CD4-positive, alpha-beta T cell (primary cell): Measurements from ENCODE around the gene CERCAM. TPM values are rescaled to one million over a fixed set of nuclear protein-coding genes. Genes with fewer than 3 reads are reported as not detected.

Experiments used
- ATAC-seq: fragments of 200-7000 bp; cut with Tn5 transposase; one replicate; pipeline ENCODE4 v1.10.0; 2022; ENCODE audit warnings: mild to moderate bottlenecking; ENCODE audit not compliant: poor library complexity
- CTCF ChIA-PET: fragments of 350-600 bp; sonication (Branson Sonifier 250); formaldehyde crosslinking; loops from one replicate; lab custom pipeline; 2021; ENCODE audit warnings: antibody characterized with exemption, inconsistent platforms; lab: Charles Lee
- POLR2A ChIA-PET: fragments of 350-600 bp; sonication (Branson Sonifier 250); formaldehyde crosslinking; loops from one replicate; lab custom pipeline; 2021; ENCODE audit warnings: antibody characterized with exemption, inconsistent platforms; lab: Charles Lee
- DNase-seq, 14 experiments: peaks; one replicate each; pipeline ENCODE4 v3.0.0-alpha.2; 2013 to 2020; ENCODE audit warnings: mixed read lengths in 2 of 14
- H3K27ac ChIP-seq, 2 donors: one replicate each; pipeline versions ENCODE4 v1.5.1 to v1.7.0; 2013; ENCODE audit warnings: low read length in 2 of 2, low read depth in 1 of 2, mild to moderate bottlenecking in 1 of 2
- H3K27me3 ChIP-seq, 2 experiments: 1 replicate in 1 of 2; 2 replicates in 1 of 2; pipeline versions ENCODE4 v1.6.1 to v1.7.0; 2013; ENCODE audit warnings: low read length in 2 of 2, control low read depth in 1 of 2, mild to moderate bottlenecking in 1 of 2, moderate library complexity in 1 of 2; ENCODE audit not compliant: insufficient read depth in 2 of 2, control insufficient read depth in 1 of 2
- H3K36me3 ChIP-seq: one replicate; pipeline ENCODE4 v1.6.1; 2013; ENCODE audit warnings: low read length, control low read depth; ENCODE audit not compliant: insufficient read depth
- H3K4me1 ChIP-seq: one replicate; pipeline ENCODE4 v1.6.1; 2013; ENCODE audit warnings: low read length, control low read depth; ENCODE audit not compliant: insufficient read depth
- H3K4me3 ChIP-seq: one replicate; pipeline ENCODE4 v1.5.1; 2013; ENCODE audit warnings: mild to moderate bottlenecking, low read length, moderate library complexity
- H3K9me3 ChIP-seq, 2 experiments: 1 replicate in 1 of 2; 2 replicates in 1 of 2; pipeline versions ENCODE4 v1.6.1 to v1.7.0; 2013; ENCODE audit warnings: low read length in 2 of 2, mild to moderate bottlenecking in 2 of 2, control low read depth in 1 of 2, moderate library complexity in 1 of 2; ENCODE audit not compliant: control insufficient read depth in 1 of 2, insufficient read depth in 1 of 2
- H3K27ac Mint-ChIP-seq: one replicate; pipeline ENCODE4 v1.8.0; 2020; ENCODE audit warnings: mixed read lengths
- H3K27me3 Mint-ChIP-seq: one replicate; pipeline ENCODE4 v1.8.0; 2021; ENCODE audit warnings: mixed read lengths
- H3K36me3 Mint-ChIP-seq: one replicate; pipeline ENCODE4 v1.8.0; 2021; ENCODE audit warnings: low read depth, mixed read lengths
- H3K4me1 Mint-ChIP-seq: one replicate; pipeline ENCODE4 v1.8.0; 2021; ENCODE audit warnings: low read depth, mixed read lengths
- H3K4me3 Mint-ChIP-seq: one replicate; pipeline ENCODE4 v1.8.0; 2020; ENCODE audit warnings: mild to moderate bottlenecking, mixed read lengths
- H3K9me3 Mint-ChIP-seq: one replicate; pipeline ENCODE4 v1.8.0; 2020; ENCODE audit warnings: mixed read lengths
- intact Hi-C, 2 experiments: fragments of 100-400 bp; cut with DNase I in 1 of 2; cut with micrococcal nuclease in 1 of 2; formaldehyde crosslinking; loops; one replicate each; pipeline versions ENCODE4 v1.15.1 to v1.9.0; 2023 to 2025; cut with DNase I, micrococcal nuclease
- total RNA-seq, 174 experiments: library from RNA in 2 of 174; stranded (reverse) in 2 of 174; gene quantifications; one replicate each; pipeline ENCODE4 v1.2.3 and lab custom pipeline; 2021 to 2026
- TF ChIP-seq, protein P1 (sequence below): fragments of 200-600 bp; IDR thresholded peaks from one replicate; pipeline ENCODE4 v1.8.0; 2022; ENCODE audit warnings: antibody characterized with exemption, mild to moderate bottlenecking

CERCAM gene
- total RNA-seq, 2 experiments from 2014 or later: 0.30 to 0.31 TPM

- Mint-ChIP-seq H3K36me3 (no peaks in the 10 kb centered on the region), H3K4me1 (no peaks in the 10 kb centered on the region), H3K4me3 (no peak overlapping the region), H3K27ac (no peak overlapping the region), H3K9me3 (no peaks in the 10 kb centered on the region), H3K27me3 (no peaks in the 10 kb centered on the region)
- intact Hi-C loops: no loop called here
- Histone ChIP-seq H3K36me3 (no peaks in the 10 kb centered on the region), H3K4me1 (no peaks in the 10 kb centered on the region), H3K27me3 (no peaks in the 10 kb centered on the region), H3K9me3 (no peaks in the 10 kb centered on the region), H3K27ac (no peak overlapping the region), H3K4me3 (no peak overlapping the region)
- ChIA-PET CTCF (no interaction called here), POLR2A (no interaction called here)
- TF ChIP-seq, protein P1, sequence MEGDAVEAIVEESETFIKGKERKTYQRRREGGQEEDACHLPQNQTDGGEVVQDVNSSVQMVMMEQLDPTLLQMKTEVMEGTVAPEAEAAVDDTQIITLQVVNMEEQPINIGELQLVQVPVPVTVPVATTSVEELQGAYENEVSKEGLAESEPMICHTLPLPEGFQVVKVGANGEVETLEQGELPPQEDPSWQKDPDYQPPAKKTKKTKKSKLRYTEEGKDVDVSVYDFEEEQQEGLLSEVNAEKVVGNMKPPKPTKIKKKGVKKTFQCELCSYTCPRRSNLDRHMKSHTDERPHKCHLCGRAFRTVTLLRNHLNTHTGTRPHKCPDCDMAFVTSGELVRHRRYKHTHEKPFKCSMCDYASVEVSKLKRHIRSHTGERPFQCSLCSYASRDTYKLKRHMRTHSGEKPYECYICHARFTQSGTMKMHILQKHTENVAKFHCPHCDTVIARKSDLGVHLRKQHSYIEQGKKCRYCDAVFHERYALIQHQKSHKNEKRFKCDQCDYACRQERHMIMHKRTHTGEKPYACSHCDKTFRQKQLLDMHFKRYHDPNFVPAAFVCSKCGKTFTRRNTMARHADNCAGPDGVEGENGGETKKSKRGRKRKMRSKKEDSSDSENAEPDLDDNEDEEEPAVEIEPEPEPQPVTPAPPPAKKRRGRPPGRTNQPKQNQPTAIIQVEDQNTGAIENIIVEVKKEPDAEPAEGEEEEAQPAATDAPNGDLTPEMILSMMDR: no peak
- DNase-seq (no peak), ATAC-seq (no peak)
Observed at GRCh38 chr9:128431207-128431606, 10.6 kb downstream of the CERCAM start.

DNA sequence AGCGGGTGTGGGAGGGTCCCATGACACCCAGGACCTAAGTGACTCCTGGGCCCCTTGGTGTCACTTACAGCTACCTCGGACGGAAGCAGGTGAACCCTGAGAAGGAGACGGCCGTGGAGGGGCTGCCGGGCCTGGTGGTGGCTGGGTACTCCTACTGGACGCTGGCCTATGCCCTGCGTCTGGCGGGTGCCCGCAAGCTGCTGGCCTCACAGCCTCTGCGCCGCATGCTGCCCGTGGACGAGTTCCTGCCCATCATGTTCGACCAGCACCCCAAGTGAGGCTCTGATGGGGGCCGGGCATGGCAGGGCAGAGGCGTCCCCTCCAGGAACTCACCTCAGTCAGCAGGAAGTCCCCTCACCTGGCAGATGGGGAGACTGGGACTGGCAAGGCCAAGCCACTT, 13.7 kb downstream of the CERCAM start:
- peaks cover 7% of the 10 kb centered on the region for H3K4me1 ChIP-seq
- no peak overlapping the region for H3K4me3 Mint-ChIP-seq
- ChIA-PET POLR2A (no interaction called here), CTCF (no interaction called here)
- no peaks in the 10 kb centered on the region for H3K27me3 ChIP-seq
- ATAC-seq: no peak
- no peaks in the 10 kb centered on the region for H3K4me1 Mint-ChIP-seq
- intact Hi-C loops: no loop called here
- H3K27ac ChIP-seq: no peak overlapping the region
- H3K9me3 Mint-ChIP-seq: no peaks in the 10 kb centered on the region
- DNase-seq: no peak
- H3K27me3 Mint-ChIP-seq: no peaks in the 10 kb centered on the region
- H3K36me3 Mint-ChIP-seq: no peaks in the 10 kb centered on the region
- H3K36me3 ChIP-seq: no peaks in the 10 kb centered on the region
- no peak overlapping the region for H3K4me3 ChIP-seq
- TF ChIP-seq, protein P1: no peak
- no peak overlapping the region for H3K27ac Mint-ChIP-seq
- no peaks in the 10 kb centered on the region for H3K9me3 ChIP-seq

DNA sequence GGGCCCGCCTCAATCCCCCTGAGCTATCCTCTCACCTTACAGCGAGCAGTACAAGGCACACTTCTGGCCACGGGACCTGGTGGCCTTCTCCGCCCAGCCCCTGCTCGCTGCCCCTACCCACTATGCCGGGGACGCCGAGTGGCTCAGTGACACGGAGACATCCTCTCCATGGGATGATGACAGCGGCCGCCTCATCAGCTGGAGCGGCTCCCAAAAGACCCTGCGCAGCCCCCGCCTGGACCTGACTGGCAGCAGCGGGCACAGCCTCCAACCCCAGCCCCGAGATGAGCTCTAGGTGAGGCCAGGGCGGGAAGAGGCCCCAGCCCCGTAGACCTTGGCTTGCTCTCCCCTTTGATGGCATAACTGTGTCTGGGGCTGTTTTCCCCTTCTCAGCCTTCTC, 15.0 kb downstream of the CERCAM start:
- Histone ChIP-seq H3K9me3 (no peaks in the 10 kb centered on the region), H3K27ac (no peak overlapping the region), H3K4me1 (peaks cover 7% of the 10 kb centered on the region), H3K36me3 (no peaks in the 10 kb centered on the region), H3K4me3 (no peak overlapping the region), H3K27me3 (no peaks in the 10 kb centered on the region)
- no peaks in the 10 kb centered on the region for H3K27me3 Mint-ChIP-seq
- no peaks in the 10 kb centered on the region for H3K9me3 Mint-ChIP-seq
- no peak overlapping the region for H3K27ac Mint-ChIP-seq
- TF ChIP-seq, protein P1: no peak
- intact Hi-C loops: no loop called here
- CTCF ChIA-PET: no interaction called here
- no peaks in the 10 kb centered on the region for H3K4me1 Mint-ChIP-seq
- H3K4me3 Mint-ChIP-seq: no peak overlapping the region
- ATAC-seq (no peak), DNase-seq (no peak)
- no peaks in the 10 kb centered on the region for H3K36me3 Mint-ChIP-seq
- POLR2A ChIA-PET: no interaction called here
